HepG2 (cell line): ENCODE data around the gene HAS3. TPM values are rescaled to one million over a fixed set of nuclear protein-coding genes. Genes with fewer than 3 reads are reported as not detected.

Experiments used
- ATAC-seq: fragments of 200-7000 bp; cut with Tn5 transposase; 3 replicates; pipeline ENCODE4 v1.9.1; 2020; ENCODE audit warnings: mild to moderate bottlenecking, moderate library complexity
- BruUV-seq: library from RNA; stranded (reverse); fragments of 400-500 nt; replicated peaks from 2 replicates; lab custom pipeline; 2021; lab: Mats Ljungman, UMichigan
- CTCF ChIA-PET: fragments of 300-600 bp; formaldehyde crosslinking; extraction: SDS; loops from one replicate; lab custom pipeline; 2021; ENCODE audit warnings: low total read pairs, inconsistent platforms, low intra/inter-chr PET ratio; lab: Yijun Ruan, JAX
- POLR2A ChIA-PET: fragments of 350-600 bp; sonication (Branson Sonifier 250); formaldehyde crosslinking; loops from one replicate; lab custom pipeline; 2020; ENCODE audit warnings: antibody characterized with exemption, inconsistent platforms; lab: Yijun Ruan, JAX
- DNase-seq: peaks from one replicate; pipeline ENCODE4 v3.0.0-alpha.2; 2015; ENCODE audit warnings: low spot score
- FAIRE-seq: peaks from 3 replicates; lab custom pipeline; 2011; peaks lifted over from hg19 to GRCh38; lab: Jason Lieb, UNC
- H2AFZ ChIP-seq: one replicate; pipeline ENCODE4 v1.6.1; 2011; ENCODE audit warnings: low read length, inconsistent platforms
- H3K27ac ChIP-seq: fragments of 300-600 bp; 3 replicates; pipeline ENCODE4 v1.8.0; 2011; ENCODE audit warnings: mixed run types, mild to moderate bottlenecking, mixed read lengths, low read length, inconsistent platforms; ENCODE audit not compliant: insufficient read depth; ENCODE audit errors: extremely low read length
- H3K27me3 ChIP-seq, 2 experiments: fragments of 200-600 bp in 1 of 2; 2 replicates in 1 of 2; 3 replicates in 1 of 2; pipeline versions ENCODE4 v1.6.0 to v1.8.0; 2011; ENCODE audit warnings: low read length in 2 of 2, mild to moderate bottlenecking in 2 of 2, moderate library complexity in 2 of 2, inconsistent platforms in 1 of 2; ENCODE audit not compliant: insufficient read depth in 2 of 2, control insufficient read depth in 1 of 2
- H3K36me3 ChIP-seq, 2 experiments: fragments of 200-600 bp in 1 of 2; replicated peaks in 1 of 2; 2 replicates in 1 of 2; 3 replicates in 1 of 2; pipeline versions ENCODE4 v1.5.1 to v1.8.0; 2011; ENCODE audit warnings: low read length in 2 of 2, inconsistent platforms in 1 of 2; ENCODE audit not compliant: insufficient read depth in 2 of 2, control insufficient read depth in 1 of 2
- H3K4me1 ChIP-seq: 2 replicates; pipeline ENCODE4 v1.5.1; 2012; ENCODE audit warnings: low read length, inconsistent platforms; ENCODE audit not compliant: insufficient read depth
- H3K4me2 ChIP-seq: 2 replicates; pipeline ENCODE4 v1.6.0; 2011; ENCODE audit warnings: low read depth, low read length, inconsistent platforms
- H3K4me3 ChIP-seq, 3 experiments: fragments of 200-600 bp in 1 of 3; sonication (generic), shearing (Covaris generic) in 1 of 3; replicated peaks in 1 of 3; 2 replicates each; pipeline ENCODE4 v1.5.1; 2011 to 2016; ENCODE audit warnings: low read length in 3 of 3, inconsistent platforms in 2 of 3, low read depth in 2 of 3, mild to moderate bottlenecking in 2 of 3, control low read depth in 1 of 3, mixed read lengths in 1 of 3; ENCODE audit not compliant: insufficient read depth in 1 of 3
- H3K79me2 ChIP-seq: one replicate; pipeline ENCODE4 v1.6.1; 2011; ENCODE audit warnings: low read length, inconsistent platforms; ENCODE audit not compliant: insufficient read depth
- H3K9ac ChIP-seq: 2 replicates; pipeline ENCODE4 v1.6.0; 2011; ENCODE audit warnings: mild to moderate bottlenecking, low read depth, low read length, inconsistent platforms; ENCODE audit not compliant: insufficient read depth
- H3K9me3 ChIP-seq: 2 replicates; pipeline ENCODE4 v1.5.1; 2012; ENCODE audit warnings: mild to moderate bottlenecking, low read length
- H4K20me1 ChIP-seq: 2 replicates; pipeline ENCODE4 v1.6.0; 2011; ENCODE audit warnings: inconsistent platforms, mild to moderate bottlenecking, low read length, moderate library complexity; ENCODE audit not compliant: insufficient read depth
- ATF7-NPFF ChIP-seq: sonication (generic); formaldehyde crosslinking; IDR thresholded peaks from 2 replicates; pipeline ENCODE4 v1.8.1; 2023; ENCODE audit warnings: mild to moderate bottlenecking, low read depth, missing genetic modification reagents, moderate library complexity
- CENPX ChIP-seq: sonication (generic); formaldehyde crosslinking; IDR thresholded peaks from 2 replicates; pipeline ENCODE4 v1.9.0; 2021; ENCODE audit warnings: mild to moderate bottlenecking, missing genetic modification reagents, moderate library complexity
- ISL2 ChIP-seq: sonication (generic); formaldehyde crosslinking; IDR thresholded peaks from 2 replicates; pipeline ENCODE4 v1.5.0; 2020; ENCODE audit warnings: missing genetic modification reagents
- MIXL1 ChIP-seq: IDR thresholded peaks from 2 replicates; pipeline ENCODE4 v1.6.1; 2016
- NFYB ChIP-seq: sonication (generic); formaldehyde crosslinking; IDR thresholded peaks from 2 replicates; pipeline ENCODE4 v1.4.0; 2020; ENCODE audit warnings: missing genetic modification reagents
- WGBS: methylation state at CpG from one replicate; pipeline ENCODE4 v1.1.6; 2017; ENCODE audit warnings: low lambda C conversion rate; 5-methylcytosine and 5-hydroxymethylcytosine counted together
- in situ Hi-C: cut with HindIII; loops from 2 replicates; pipeline ENCODE4 v1.10.0; 2017; ENCODE audit warnings: low pct_unique_long_range_greater_than_20kb; ENCODE audit not compliant: extremely low pct_ligation_motif_present
- intact Hi-C: fragments of 100-400 bp; cut with micrococcal nuclease; formaldehyde crosslinking; loops from one replicate; pipeline ENCODE4 v1.10.0; 2022; ENCODE audit not compliant: unreplicated experiment
- polyA plus RNA-seq, 8 experiments: library from polyadenylated mRNA; depleted of rRNA in 3 of 8; stranded (reverse) in 7 of 8; unstranded in 1 of 8; fragments of >200 nt; fragmentation: Illumina TruSeq in 4 of 8; extraction: Trizol in 4 of 8; gene quantifications; 2 replicates each; pipeline versions ENCODE4 v1.2.1 to v1.2.3, GENCODE V29; 2011 to 2016; ENCODE audit warnings: low read depth in 4 of 8, missing spikeins in 1 of 8, mixed read lengths in 1 of 8; ENCODE audit not compliant: insufficient read depth in 1 of 8
- total RNA-seq, 5 experiments: library from RNA; depleted of rRNA; stranded (reverse); fragments of >200 nt; fragmentation: Illumina TruSeq; extraction: Trizol; gene quantifications; 2 replicates each; pipeline ENCODE4 v1.2.3, GENCODE V29; 2016; ENCODE audit warnings: low read depth in 1 of 5
- TF ChIP-seq, protein P1 (sequence below): sonication (generic); formaldehyde crosslinking; conservative IDR thresholded peaks from 2 replicates; pipeline ENCODE4 v1.4.0; 2020; ENCODE audit warnings: mild to moderate bottlenecking, missing genetic modification reagents, moderate library complexity

The HAS3 gene
- total and polyA plus RNA-seq, 2 of the 13 experiments (the other 11 are each of a cell fraction or from before 2014, with no cell fraction given), result 0.04 to 0.30 TPM

DNA sequence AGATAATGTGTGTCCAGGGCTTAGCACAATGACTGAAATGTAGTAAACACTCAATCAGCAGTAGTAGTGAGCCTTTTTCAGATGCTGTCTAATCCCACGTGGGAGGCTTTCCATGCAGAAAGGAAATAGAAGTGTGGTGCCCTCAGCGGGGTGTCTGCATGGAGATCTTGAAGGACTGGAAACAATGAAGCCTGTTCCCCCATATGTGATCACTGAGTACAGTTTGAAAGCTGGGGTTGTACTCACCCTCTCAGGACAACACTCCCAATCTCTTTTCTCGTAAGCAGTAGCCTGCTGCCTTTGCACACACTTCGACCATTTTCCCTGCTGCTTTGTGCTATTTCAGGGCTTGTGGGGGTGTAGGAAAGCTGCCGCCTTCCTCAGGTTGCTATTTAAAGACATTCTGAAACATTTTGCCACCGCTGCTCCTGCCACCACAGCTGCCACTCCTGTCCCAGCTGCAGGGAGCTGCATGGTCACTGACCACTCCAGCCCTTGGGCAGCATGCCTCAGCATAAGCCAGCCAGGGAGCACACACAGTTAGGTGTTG lies 40.6 kb upstream of the HAS3 start:
- H2AFZ ChIP-seq, result no peak overlapping the region
- CTCF ChIA-PET, result no interaction called here
- DNase-seq, result no peak
- TF ChIP-seq ATF7-NPFF (CRISPR knock-in tag) (no peak), MIXL1 (CRISPR knock-in tag) (no peak), ISL2 (CRISPR knock-in tag) (no peak), CENPX (CRISPR knock-in tag) (no peak), NFYB (no peak)
- TF ChIP-seq, protein P1, sequence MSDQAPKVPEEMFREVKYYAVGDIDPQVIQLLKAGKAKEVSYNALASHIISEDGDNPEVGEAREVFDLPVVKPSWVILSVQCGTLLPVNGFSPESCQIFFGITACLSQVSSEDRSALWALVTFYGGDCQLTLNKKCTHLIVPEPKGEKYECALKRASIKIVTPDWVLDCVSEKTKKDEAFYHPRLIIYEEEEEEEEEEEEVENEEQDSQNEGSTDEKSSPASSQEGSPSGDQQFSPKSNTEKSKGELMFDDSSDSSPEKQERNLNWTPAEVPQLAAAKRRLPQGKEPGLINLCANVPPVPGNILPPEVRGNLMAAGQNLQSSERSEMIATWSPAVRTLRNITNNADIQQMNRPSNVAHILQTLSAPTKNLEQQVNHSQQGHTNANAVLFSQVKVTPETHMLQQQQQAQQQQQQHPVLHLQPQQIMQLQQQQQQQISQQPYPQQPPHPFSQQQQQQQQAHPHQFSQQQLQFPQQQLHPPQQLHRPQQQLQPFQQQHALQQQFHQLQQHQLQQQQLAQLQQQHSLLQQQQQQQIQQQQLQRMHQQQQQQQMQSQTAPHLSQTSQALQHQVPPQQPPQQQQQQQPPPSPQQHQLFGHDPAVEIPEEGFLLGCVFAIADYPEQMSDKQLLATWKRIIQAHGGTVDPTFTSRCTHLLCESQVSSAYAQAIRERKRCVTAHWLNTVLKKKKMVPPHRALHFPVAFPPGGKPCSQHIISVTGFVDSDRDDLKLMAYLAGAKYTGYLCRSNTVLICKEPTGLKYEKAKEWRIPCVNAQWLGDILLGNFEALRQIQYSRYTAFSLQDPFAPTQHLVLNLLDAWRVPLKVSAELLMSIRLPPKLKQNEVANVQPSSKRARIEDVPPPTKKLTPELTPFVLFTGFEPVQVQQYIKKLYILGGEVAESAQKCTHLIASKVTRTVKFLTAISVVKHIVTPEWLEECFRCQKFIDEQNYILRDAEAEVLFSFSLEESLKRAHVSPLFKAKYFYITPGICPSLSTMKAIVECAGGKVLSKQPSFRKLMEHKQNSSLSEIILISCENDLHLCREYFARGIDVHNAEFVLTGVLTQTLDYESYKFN, result no peak
- TF ChIP-seq, all 625 proteins: peak for 0
- no peaks in the 10 kb centered on the region for H3K79me2 ChIP-seq
- in situ Hi-C loops, result no loop called here
- H3K4me2 ChIP-seq, result no peak overlapping the region
- no peaks in the 10 kb centered on the region for H3K36me3 ChIP-seq
- H3K27me3 ChIP-seq, result no peaks in the 10 kb centered on the region
- H3K27ac ChIP-seq, result no peak overlapping the region
- H3K4me1 ChIP-seq, result peaks cover 5% of the 10 kb centered on the region; the same call in 1 of the 2 replicates
- BruUV-seq, result no TSS peak
- no peak overlapping the region for H3K4me3 ChIP-seq
- intact Hi-C loops, result no loop called here
- POLR2A ChIA-PET, result no interaction called here
- H4K20me1 ChIP-seq, result no peaks in the 10 kb centered on the region
- H3K9ac ChIP-seq, result no peak overlapping the region
- H3K9me3 ChIP-seq, result no peaks in the 10 kb centered on the region
- FAIRE-seq (no peak), ATAC-seq (0 out of 3 replicates have a peak, but pooled peaks have one; percentile 30)
- WGBS, result 94% methylated on average over 6 of the region's 6 CpGs
